Measurements from ENCODE around the gene MARK1.

DNA sequence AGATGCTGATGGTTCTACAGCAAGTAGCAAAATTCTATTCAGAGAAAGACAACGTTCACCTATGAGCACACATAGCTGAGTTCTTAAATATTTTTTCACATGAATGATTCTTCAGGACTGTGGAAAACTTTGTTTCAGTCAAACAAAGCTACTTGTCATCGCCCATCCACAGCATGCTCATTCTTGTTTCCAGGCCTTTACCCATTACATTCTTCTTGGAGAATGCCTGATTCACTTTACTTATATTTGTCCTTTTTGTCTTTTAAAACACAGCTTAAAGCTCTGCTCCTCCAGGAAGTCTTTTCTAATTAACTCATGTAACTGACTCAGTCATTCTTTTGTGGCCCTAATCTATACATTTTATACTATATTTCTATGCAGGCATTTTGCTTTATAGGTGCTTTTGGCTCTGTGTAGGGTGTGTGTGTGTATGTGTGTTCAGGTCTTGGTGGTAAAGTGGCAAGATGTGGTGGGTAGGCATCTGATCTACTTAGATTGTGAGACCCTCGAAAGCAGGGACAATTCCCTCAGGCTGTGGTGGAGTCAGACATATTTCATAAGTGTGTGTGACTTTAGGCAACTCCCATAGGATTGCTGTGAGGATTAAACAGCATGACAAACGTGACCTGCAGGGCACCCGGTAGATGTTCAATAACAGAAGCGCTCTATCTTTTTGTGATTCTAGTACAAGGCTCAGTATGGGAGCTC lies 11.8 kb upstream of the MARK1 start:
- TF ChIP-seq TAF1 (IDR thresholded peaks at IDR 0.05; ENCODE audit: low read depth) = no peak
- TF ChIP-seq MAX (IDR thresholded peaks at IDR 0.05) = no peak
- TF ChIP-seq, protein P1, sequence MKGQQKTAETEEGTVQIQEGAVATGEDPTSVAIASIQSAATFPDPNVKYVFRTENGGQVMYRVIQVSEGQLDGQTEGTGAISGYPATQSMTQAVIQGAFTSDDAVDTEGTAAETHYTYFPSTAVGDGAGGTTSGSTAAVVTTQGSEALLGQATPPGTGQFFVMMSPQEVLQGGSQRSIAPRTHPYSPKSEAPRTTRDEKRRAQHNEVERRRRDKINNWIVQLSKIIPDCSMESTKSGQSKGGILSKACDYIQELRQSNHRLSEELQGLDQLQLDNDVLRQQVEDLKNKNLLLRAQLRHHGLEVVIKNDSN (IDR thresholded peaks at IDR 0.05) = no peak
- no peak for TF ChIP-seq EP300 (IDR thresholded peaks at IDR 0.05; ENCODE audit: borderline replicate concordance)

Measured in Ishikawa (cell line).